ENCODE measurements around the gene CNDP1. TPM values are rescaled to one million over a fixed set of nuclear protein-coding genes. Genes with fewer than 3 reads are reported as not detected.

Gene CNDP1
- total and polyA plus RNA-seq, 2 donors (not counting 1 experiment from before 2014, with no cell fraction given): 0.19 to 0.57 TPM

DNA sequence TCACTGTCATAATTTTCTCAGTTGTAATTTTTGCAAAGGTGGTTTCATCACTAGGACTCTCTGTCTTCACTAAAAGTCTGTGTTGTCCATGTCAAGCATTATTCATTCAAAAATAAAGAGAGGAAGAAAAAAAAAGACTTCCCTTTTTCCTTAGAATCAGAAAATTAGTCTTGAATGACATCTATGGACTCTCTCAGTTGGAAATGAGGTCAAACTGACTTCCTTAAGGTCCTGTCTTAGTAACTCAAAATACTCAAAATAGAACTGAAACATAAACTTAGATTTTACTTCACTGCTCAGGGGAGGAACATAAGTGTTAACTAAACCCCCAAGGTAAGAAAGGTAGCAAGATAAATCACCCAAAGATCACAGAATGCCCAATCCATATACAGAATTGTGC, 61.1 kb downstream of the CNDP1 start:
- Mint-ChIP-seq H3K27me3 (no peaks in the 10 kb centered on the region), H3K4me3 (peak overlapping the region; percentile 73), H3K27ac (peak overlapping the region; percentile 78), H3K4me1 (peaks cover 43% of the 10 kb centered on the region), H3K9me3 (ENCODE audit: insufficient read depth) (no peaks in the 10 kb centered on the region)
- no peak overlapping the region for H2AFZ ChIP-seq (ENCODE audit: insufficient read depth, low read depth, low read length, poor library complexity, severe bottlenecking)
- intact Hi-C loops (cut with micrococcal nuclease): loop anchor here (5.0 kb wide), 1 partner anchor 238 kb away; no protein-coding TSS in a partner anchor
- DNase-seq (no peak), ATAC-seq (ENCODE audit: low read depth) (no peak)
- TF ChIP-seq, protein P1, sequence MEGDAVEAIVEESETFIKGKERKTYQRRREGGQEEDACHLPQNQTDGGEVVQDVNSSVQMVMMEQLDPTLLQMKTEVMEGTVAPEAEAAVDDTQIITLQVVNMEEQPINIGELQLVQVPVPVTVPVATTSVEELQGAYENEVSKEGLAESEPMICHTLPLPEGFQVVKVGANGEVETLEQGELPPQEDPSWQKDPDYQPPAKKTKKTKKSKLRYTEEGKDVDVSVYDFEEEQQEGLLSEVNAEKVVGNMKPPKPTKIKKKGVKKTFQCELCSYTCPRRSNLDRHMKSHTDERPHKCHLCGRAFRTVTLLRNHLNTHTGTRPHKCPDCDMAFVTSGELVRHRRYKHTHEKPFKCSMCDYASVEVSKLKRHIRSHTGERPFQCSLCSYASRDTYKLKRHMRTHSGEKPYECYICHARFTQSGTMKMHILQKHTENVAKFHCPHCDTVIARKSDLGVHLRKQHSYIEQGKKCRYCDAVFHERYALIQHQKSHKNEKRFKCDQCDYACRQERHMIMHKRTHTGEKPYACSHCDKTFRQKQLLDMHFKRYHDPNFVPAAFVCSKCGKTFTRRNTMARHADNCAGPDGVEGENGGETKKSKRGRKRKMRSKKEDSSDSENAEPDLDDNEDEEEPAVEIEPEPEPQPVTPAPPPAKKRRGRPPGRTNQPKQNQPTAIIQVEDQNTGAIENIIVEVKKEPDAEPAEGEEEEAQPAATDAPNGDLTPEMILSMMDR (IDR thresholded peaks at IDR 0.05): no peak
- no peak for TF ChIP-seq EZH2 (IDR thresholded peaks at IDR 0.05; ENCODE audit: borderline replicate concordance, insufficient read depth, low read depth, low read length, poor library complexity, severe bottlenecking)
- ChIA-PET CTCF (no interaction called here), POLR2A (no interaction called here)
- H3K27me3 ChIP-seq (replicated peaks in 1 of 4; ENCODE audit: control extremely low read depth in 1 of 4, control insufficient read depth in 3 of 4, insufficient read depth in 4 of 4, low read length in 3 of 4): no peaks in the 10 kb centered on the region
- H3K27ac ChIP-seq (ENCODE audit: low read length in 2 of 2): peak overlapping the region in 1 of 2 donors; percentile 96
- H4K20me1 ChIP-seq (ENCODE audit: control insufficient read depth, insufficient read depth, low read length, poor library complexity, severe bottlenecking): peaks cover 11% of the 10 kb centered on the region
- peaks cover 0 to 11% of the 10 kb centered on the region in 2 experiments for H3K36me3 ChIP-seq (replicated peaks in 1 of 2; ENCODE audit: control extremely low read depth in 1 of 2, control insufficient read depth in 1 of 2, extremely low read depth in 1 of 2, insufficient read depth in 2 of 2, low read length in 1 of 2)
- H3K4me3 ChIP-seq (ENCODE audit: control extremely low read depth in 1 of 5, extremely low read depth in 1 of 5, insufficient read depth in 1 of 5, low read depth in 2 of 5, low read length in 4 of 5): no peak overlapping the region
- H3K9ac ChIP-seq (ENCODE audit: low read length): no peak overlapping the region
- H3K79me2 ChIP-seq (ENCODE audit: control insufficient read depth, insufficient read depth, low read length): peaks cover 35% of the 10 kb centered on the region
- H3K9me3 ChIP-seq (ENCODE audit: control extremely low read depth in 1 of 3, control insufficient read depth in 2 of 3, insufficient read depth in 1 of 3, low read length in 2 of 3): no peaks in the 10 kb centered on the region
- peak overlapping the region; percentile 91 for H3K4me2 ChIP-seq (replicated peaks; ENCODE audit: low read depth, low read length, poor library complexity, severe bottlenecking)
- H3K4me1 ChIP-seq (ENCODE audit: control insufficient read depth in 2 of 2, insufficient read depth in 2 of 2, low read length in 2 of 2): peaks cover 21 to 22% of the 10 kb centered on the region in 2 donors

DNA sequence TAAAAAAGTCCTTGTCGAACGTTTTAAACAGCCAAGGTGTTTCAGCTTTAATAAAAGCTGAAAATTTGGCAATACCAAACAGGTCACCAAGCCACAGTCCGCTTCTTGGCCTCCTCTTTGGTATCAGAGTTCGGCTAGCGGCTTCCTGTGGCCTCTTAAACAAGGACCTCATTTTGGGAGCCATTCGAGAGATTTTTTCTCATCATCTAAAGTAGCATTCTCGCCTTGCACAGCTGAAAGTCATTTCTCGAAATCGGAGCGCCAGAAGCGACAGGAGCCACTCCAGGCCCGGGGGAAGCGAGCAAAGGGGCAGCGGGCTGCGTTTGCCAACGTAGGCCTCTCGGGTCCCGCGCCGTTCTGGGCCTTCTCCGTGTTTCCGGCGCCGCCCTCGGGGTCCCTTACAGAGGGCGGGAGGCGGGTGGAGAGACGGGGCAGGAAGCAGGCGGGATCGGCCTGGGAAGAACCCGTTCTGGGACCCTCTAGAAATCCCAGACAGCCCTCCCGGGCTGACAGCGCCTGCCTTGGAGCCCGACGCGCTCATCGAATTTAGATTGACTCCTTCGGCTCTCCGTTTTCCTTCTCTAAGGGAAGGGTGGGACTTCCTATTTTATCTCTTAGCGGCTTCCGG, 62.8 kb downstream of the CNDP1 start:
- WGBS (ENCODE audit: insufficient coverage): 0% methylated on average over 41 of the region's 41 CpGs
- no peaks in the 10 kb centered on the region for H3K27me3 ChIP-seq (replicated peaks in 1 of 4; ENCODE audit: control extremely low read depth in 1 of 4, control insufficient read depth in 3 of 4, insufficient read depth in 4 of 4, low read length in 3 of 4)
- H3K4me3 Mint-ChIP-seq: peak overlapping the region; percentile 97
- H3K79me2 ChIP-seq (ENCODE audit: control insufficient read depth, insufficient read depth, low read length): peaks cover 53% of the 10 kb centered on the region
- DNase-seq (no peak), ATAC-seq (ENCODE audit: low read depth) (peak; percentile 35)
- peaks cover 50% of the 10 kb centered on the region for H3K4me1 Mint-ChIP-seq
- peak overlapping the region; percentile 98 for H3K27ac Mint-ChIP-seq
- H3K27me3 Mint-ChIP-seq: no peaks in the 10 kb centered on the region
- TF ChIP-seq, protein P1 (IDR thresholded peaks at IDR 0.05): no peak
- no peak for TF ChIP-seq EZH2 (IDR thresholded peaks at IDR 0.05; ENCODE audit: borderline replicate concordance, insufficient read depth, low read depth, low read length, poor library complexity, severe bottlenecking)
- CTCF ChIA-PET: interaction anchor here (0.7 kb wide), 1 partner anchor 97 kb away, joined by 4 read pairs; no protein-coding TSS in a partner anchor
- H3K9me3 ChIP-seq (ENCODE audit: control extremely low read depth in 1 of 3, control insufficient read depth in 2 of 3, insufficient read depth in 1 of 3, low read length in 2 of 3): no peaks in the 10 kb centered on the region
- H3K36me3 ChIP-seq (replicated peaks in 1 of 2; ENCODE audit: control extremely low read depth in 1 of 2, control insufficient read depth in 1 of 2, extremely low read depth in 1 of 2, insufficient read depth in 2 of 2, low read length in 1 of 2): peaks cover 1 to 11% of the 10 kb centered on the region in 2 experiments
- peaks cover 21 to 22% of the 10 kb centered on the region in 2 donors for H3K4me1 ChIP-seq (ENCODE audit: control insufficient read depth in 2 of 2, insufficient read depth in 2 of 2, low read length in 2 of 2)
- peak overlapping the region; percentile 98 for H2AFZ ChIP-seq (ENCODE audit: insufficient read depth, low read depth, low read length, poor library complexity, severe bottlenecking)
- peak overlapping the region; percentile 95 for H3K9ac ChIP-seq (ENCODE audit: low read length)
- H3K4me3 ChIP-seq (ENCODE audit: control extremely low read depth in 1 of 5, extremely low read depth in 1 of 5, insufficient read depth in 1 of 5, low read depth in 2 of 5, low read length in 4 of 5): peak overlapping the region; percentile 65 to 99 (median 86)
- peak overlapping the region; percentile 88 to 96 for H3K27ac ChIP-seq (ENCODE audit: low read length in 2 of 2)
- H4K20me1 ChIP-seq (ENCODE audit: control insufficient read depth, insufficient read depth, low read length, poor library complexity, severe bottlenecking): peaks cover 25% of the 10 kb centered on the region
- peak overlapping the region; percentile 91 for H3K4me2 ChIP-seq (replicated peaks; ENCODE audit: low read depth, low read length, poor library complexity, severe bottlenecking)
- POLR2A ChIA-PET: interaction anchor here (1.8 kb wide), 1 partner anchor 101 kb away, joined by 6 read pairs; the partner anchor contains the start of gene CNDP2
- intact Hi-C loops (cut with micrococcal nuclease): loop anchor here (1.0 to 5.0 kb wide), 2 partner anchors 101 to 240 kb away; partner anchors contain the start of gene CNDP2
- H3K9me3 Mint-ChIP-seq (ENCODE audit: insufficient read depth): no peaks in the 10 kb centered on the region

Data from B cell (primary cell).